Keratinocyte (primary cell): ENCODE measurements around the gene CHMP1B. TPM values are rescaled to one million over a fixed set of nuclear protein-coding genes. Genes with fewer than 3 reads are reported as not detected.

Experiments used
- DNase-seq: peaks from one replicate; pipeline ENCODE4 v3.0.0-alpha.2; 2011; ENCODE audit warnings: low read depth, missing footprints, low spot score
- FAIRE-seq: peaks from 2 replicates; lab custom pipeline; 2011; peaks lifted over from hg19 to GRCh38; lab: Jason Lieb, UNC
- H2AFZ ChIP-seq: 2 replicates; pipeline ENCODE4 v1.6.0; 2012; ENCODE audit warnings: low read length, control low read depth, inconsistent platforms; ENCODE audit not compliant: control insufficient read depth
- H3K27ac ChIP-seq: 2 replicates; pipeline ENCODE4 v1.5.1; 2011; ENCODE audit warnings: low read length; ENCODE audit not compliant: control insufficient read depth, insufficient read depth
- H3K27me3 ChIP-seq: 3 replicates; pipeline ENCODE4 v1.6.0; 2011; ENCODE audit warnings: low read length; ENCODE audit not compliant: control insufficient read depth, insufficient read depth; ENCODE audit errors: extremely low read depth
- H3K36me3 ChIP-seq, 2 experiments: 2 replicates in 1 of 2; 3 replicates in 1 of 2; pipeline ENCODE4 v1.5.1; 2011; ENCODE audit warnings: low read length in 2 of 2, mild to moderate bottlenecking in 1 of 2; ENCODE audit not compliant: control insufficient read depth in 2 of 2, insufficient read depth in 2 of 2; ENCODE audit errors: extremely low read depth in 1 of 2
- H3K4me1 ChIP-seq: 3 replicates; pipeline ENCODE4 v1.5.1; 2011; ENCODE audit warnings: low read length; ENCODE audit not compliant: control insufficient read depth, insufficient read depth; ENCODE audit errors: extremely low read depth
- H3K4me2 ChIP-seq: 3 replicates; pipeline ENCODE4 v1.6.0; 2011; ENCODE audit warnings: low read depth, low read length; ENCODE audit not compliant: control insufficient read depth, insufficient read depth; ENCODE audit errors: extremely low read depth
- H3K4me3 ChIP-seq, 3 experiments: fragments of 200-600 bp in 1 of 3; sonication (generic) in 1 of 3; 2 replicates in 2 of 3; 3 replicates in 1 of 3; pipeline ENCODE4 v1.5.1; 2011 to 2016; ENCODE audit warnings: low read length in 3 of 3, mild to moderate bottlenecking in 3 of 3, control low read depth in 2 of 3, inconsistent platforms in 1 of 3, low read depth in 1 of 3, mixed read lengths in 1 of 3, mixed run types in 1 of 3, moderate library complexity in 1 of 3; ENCODE audit not compliant: control insufficient read depth in 2 of 3, insufficient read depth in 2 of 3; ENCODE audit errors: extremely low read depth in 1 of 3
- H3K79me2 ChIP-seq: 2 replicates; pipeline ENCODE4 v1.6.0; 2012; ENCODE audit warnings: low read length; ENCODE audit not compliant: control insufficient read depth, insufficient read depth
- H3K9ac ChIP-seq: 3 replicates; pipeline ENCODE4 v1.6.0; 2011; ENCODE audit warnings: low read length; ENCODE audit not compliant: control insufficient read depth, insufficient read depth; ENCODE audit errors: extremely low read depth
- H3K9me1 ChIP-seq: 3 replicates; pipeline ENCODE4 v1.6.0; 2011; ENCODE audit warnings: low read length; ENCODE audit not compliant: control insufficient read depth, insufficient read depth; ENCODE audit errors: extremely low read depth
- H3K9me3 ChIP-seq: 2 replicates; pipeline ENCODE4 v1.5.1; 2012; ENCODE audit warnings: low read depth, low read length; ENCODE audit not compliant: control insufficient read depth
- H4K20me1 ChIP-seq: 3 replicates; pipeline ENCODE4 v1.6.0; 2011; ENCODE audit warnings: low read length; ENCODE audit not compliant: control insufficient read depth, insufficient read depth; ENCODE audit errors: extremely low read depth
- CTCF ChIP-seq, 3 experiments: IDR thresholded peaks in 1 of 3; conservative IDR thresholded peaks in 1 of 3; optimal IDR thresholded peaks in 1 of 3; 2 replicates in 2 of 3; 3 replicates in 1 of 3; pipeline versions ENCODE3 to v1.5.1; 2011; ENCODE audit warnings: low read length in 3 of 3, mild to moderate bottlenecking in 3 of 3, moderate library complexity in 2 of 3, control low read depth in 1 of 3, inconsistent platforms in 1 of 3; ENCODE audit not compliant: insufficient read depth in 2 of 3; ENCODE audit errors: extremely low read depth in 1 of 3
- EZH2 ChIP-seq: IDR thresholded peaks from one replicate; pipeline ENCODE4 v1.6.1; 2012; ENCODE audit warnings: inconsistent platforms, mild to moderate bottlenecking, low read length, moderate library complexity
- dilution Hi-C: fragments of 300-500 bp; cut with MboI; formaldehyde crosslinking; loops from one replicate; pipeline ENCODE4 v1.7.0; 2020; ENCODE audit warnings: low sequenced_read_pairs; ENCODE audit not compliant: extremely low pct_ligation_motif_present
- polyA plus RNA-seq, 5 experiments: library from polyadenylated mRNA; depleted of rRNA in 3 of 5; stranded (reverse) in 3 of 5; stranded (forward) in 1 of 5; unstranded in 1 of 5; fragments of >200 nt; gene quantifications; 1 replicate in 1 of 5; 2 replicates in 3 of 5; 3 replicates in 1 of 5; pipeline versions ENCODE4 v1.2.1 to v1.2.3, GENCODE V29; 2011 to 2012; ENCODE audit warnings: missing spikeins in 2 of 5, low read depth in 1 of 5, low replicate concordance in 1 of 5

The CHMP1B gene
- polyA plus RNA-seq, 1 donor (not counting 4 experiments of a cell fraction or from before 2014, with no cell fraction given), result 54.7 TPM

- no peak for FAIRE-seq
- dilution Hi-C loops, result no loop called here
Observed at GRCh38 chr18:11885278-11885947, 34.2 kb downstream of the CHMP1B start.

GRCh38 chr18:11886577-11887110, 35.4 kb downstream of the CHMP1B start:
- no peak overlapping the region for H3K27ac ChIP-seq

More at GRCh38 chr18:11885278-11885947, 34.2 kb downstream of the CHMP1B start:
- H3K79me2 ChIP-seq, result no peaks in the 10 kb centered on the region
- peaks cover 11 to 19% of the 10 kb centered on the region in 2 experiments for H3K36me3 ChIP-seq
- H3K4me3 ChIP-seq, result no peak overlapping the region
- H3K27me3 ChIP-seq, result no peaks in the 10 kb centered on the region
- no peak overlapping the region for H2AFZ ChIP-seq
- no peaks in the 10 kb centered on the region for H3K9me1 ChIP-seq
- no peak overlapping the region for H3K4me2 ChIP-seq
- peaks cover 6% of the 10 kb centered on the region for H3K4me1 ChIP-seq
- no peak for DNase-seq
- TF ChIP-seq EZH2, result no peak
- no peak for TF ChIP-seq CTCF (optimal IDR thresholded peaks at IDR 0.05 in 1 of 3, IDR thresholded peaks at IDR 0.05 in 1 of 3, conservative IDR thresholded peaks at IDR 0.05 in 1 of 3; ENCODE audit: extremely low read depth in 1 of 3, insufficient read depth in 2 of 3, low read length in 3 of 3)
- no peaks in the 10 kb centered on the region for H3K9me3 ChIP-seq
- no peak overlapping the region for H3K9ac ChIP-seq
- no peak overlapping the region for H3K27ac ChIP-seq
- H4K20me1 ChIP-seq, result no peaks in the 10 kb centered on the region

More at GRCh38 chr18:11886577-11887110, 35.4 kb downstream of the CHMP1B start:
- DNase-seq (no peak), FAIRE-seq (no peak)
- Histone ChIP-seq H3K4me2 (no peak overlapping the region), H3K36me3 (peaks cover 11 to 19% of the 10 kb centered on the region in 2 experiments), H3K4me3 (no peak overlapping the region), H3K27me3 (no peaks in the 10 kb centered on the region), H2AFZ (no peak overlapping the region), H3K9ac (no peak overlapping the region), H3K9me3 (no peaks in the 10 kb centered on the region), H3K9me1 (no peaks in the 10 kb centered on the region), H3K79me2 (no peaks in the 10 kb centered on the region), H3K4me1 (peaks cover 6% of the 10 kb centered on the region), H4K20me1 (no peaks in the 10 kb centered on the region)
- dilution Hi-C loops, result no loop called here
- TF ChIP-seq CTCF (optimal IDR thresholded peaks at IDR 0.05 in 1 of 3, IDR thresholded peaks at IDR 0.05 in 1 of 3, conservative IDR thresholded peaks at IDR 0.05 in 1 of 3; ENCODE audit: extremely low read depth in 1 of 3, insufficient read depth in 2 of 3, low read length in 3 of 3), result no peak
- TF ChIP-seq EZH2, result no peak
